Ishikawa (cell line): Measurements from ENCODE around the gene SLC36A3.

ENCODE experiments used
- CREB1 ChIP-seq: IDR thresholded peaks from 2 replicates; pipeline ENCODE4 v1.6.1; 2012; ENCODE audit warnings: low read depth
- EGR1 ChIP-seq: IDR thresholded peaks from 2 replicates; pipeline ENCODE4 v1.6.1; 2012
- EP300 ChIP-seq: IDR thresholded peaks from 2 replicates; pipeline ENCODE4 v1.6.1; 2012; ENCODE audit warnings: borderline replicate concordance
- FOXM1 ChIP-seq: IDR thresholded peaks from 2 replicates; pipeline ENCODE4 v1.6.1; 2012; ENCODE audit warnings: low read depth, borderline replicate concordance
- MAX ChIP-seq: IDR thresholded peaks from 2 replicates; pipeline ENCODE4 v1.6.1; 2012
- RAD21 ChIP-seq: IDR thresholded peaks from 2 replicates; pipeline ENCODE4 v1.6.1; 2012; ENCODE audit warnings: low read depth
- REST ChIP-seq: IDR thresholded peaks from 2 replicates; pipeline ENCODE4 v1.6.1; 2012; ENCODE audit warnings: low read depth, mild to moderate bottlenecking
- ZBTB7A ChIP-seq: IDR thresholded peaks from 2 replicates; pipeline ENCODE4 v1.6.1; 2012; ENCODE audit warnings: low read depth

- TF ChIP-seq RAD21 (peak; percentile 41), MAX (no peak), EP300 (no peak), ZBTB7A (no peak), CREB1 (no peak), REST (no peak), EGR1 (no peak), FOXM1 (no peak)
Measured at GRCh38 chr5:151318850-151319732, 15.5 kb upstream of the SLC36A3 start.
